Ishikawa (cell line): ENCODE results near the gene CCT4.

Experiments used
- CEBPB ChIP-seq: IDR thresholded peaks from 2 replicates; pipeline ENCODE4 v1.6.1; 2012
- CREB1 ChIP-seq: IDR thresholded peaks from 2 replicates; pipeline ENCODE4 v1.6.1; 2012; ENCODE audit warnings: low read depth
- EGR1 ChIP-seq: IDR thresholded peaks from 2 replicates; pipeline ENCODE4 v1.6.1; 2012
- FOXM1 ChIP-seq: IDR thresholded peaks from 2 replicates; pipeline ENCODE4 v1.6.1; 2012; ENCODE audit warnings: low read depth, borderline replicate concordance
- NFIC ChIP-seq: IDR thresholded peaks from 2 replicates; pipeline ENCODE4 v1.6.1; 2012
- RAD21 ChIP-seq: IDR thresholded peaks from 2 replicates; pipeline ENCODE4 v1.6.1; 2012; ENCODE audit warnings: low read depth
- TAF1 ChIP-seq: IDR thresholded peaks from 2 replicates; pipeline ENCODE4 v1.6.1; 2012; ENCODE audit warnings: low read depth, mild to moderate bottlenecking
- TCF12 ChIP-seq: IDR thresholded peaks from 2 replicates; pipeline ENCODE4 v1.6.1; 2012; ENCODE audit warnings: low read depth
- TEAD4 ChIP-seq: IDR thresholded peaks from 2 replicates; pipeline ENCODE4 v1.6.1; 2012
- YY1 ChIP-seq: IDR thresholded peaks from 2 replicates; pipeline ENCODE4 v1.6.1; 2012; ENCODE audit warnings: low read depth
- ZBTB7A ChIP-seq: IDR thresholded peaks from 2 replicates; pipeline ENCODE4 v1.6.1; 2012; ENCODE audit warnings: low read depth
- TF ChIP-seq, protein P1 (sequence below): IDR thresholded peaks from 2 replicates; pipeline ENCODE4 v1.6.1; 2012; ENCODE audit warnings: low read depth, mild to moderate bottlenecking
- TF ChIP-seq, protein P2 (sequence below): IDR thresholded peaks from 2 replicates; pipeline ENCODE4 v1.6.1; 2012
- TF ChIP-seq, protein P3 (sequence below): IDR thresholded peaks from 2 replicates; pipeline ENCODE4 v1.6.1; 2012

Gene CCT4

GRCh38 chr2:61885896-61886603 lies 2.4 kb downstream of the CCT4 start:
- TF ChIP-seq TCF12: no peak
- TF ChIP-seq ZBTB7A: no peak
- TF ChIP-seq EGR1: no peak

DNA sequence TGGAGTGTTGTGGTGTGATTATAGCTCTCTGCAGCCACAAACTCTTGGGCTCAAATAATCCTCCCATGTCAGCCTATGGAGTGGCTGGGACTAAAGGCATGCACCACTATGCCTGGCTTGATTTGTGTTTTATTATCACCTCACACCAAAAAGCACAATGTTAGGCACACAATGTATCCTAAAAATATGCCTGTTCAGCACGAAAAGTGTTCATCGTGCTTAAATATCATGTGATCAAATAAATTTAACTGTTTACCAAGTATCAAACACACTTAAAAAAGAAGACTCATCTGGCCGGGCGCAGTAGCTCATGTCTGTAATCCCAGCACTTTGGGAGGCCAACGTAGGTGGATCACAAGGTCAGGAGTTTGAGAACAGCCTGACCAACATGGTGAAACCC lies 5.6 kb downstream of the CCT4 start:
- TF ChIP-seq EGR1: no peak
- TF ChIP-seq, protein P1, sequence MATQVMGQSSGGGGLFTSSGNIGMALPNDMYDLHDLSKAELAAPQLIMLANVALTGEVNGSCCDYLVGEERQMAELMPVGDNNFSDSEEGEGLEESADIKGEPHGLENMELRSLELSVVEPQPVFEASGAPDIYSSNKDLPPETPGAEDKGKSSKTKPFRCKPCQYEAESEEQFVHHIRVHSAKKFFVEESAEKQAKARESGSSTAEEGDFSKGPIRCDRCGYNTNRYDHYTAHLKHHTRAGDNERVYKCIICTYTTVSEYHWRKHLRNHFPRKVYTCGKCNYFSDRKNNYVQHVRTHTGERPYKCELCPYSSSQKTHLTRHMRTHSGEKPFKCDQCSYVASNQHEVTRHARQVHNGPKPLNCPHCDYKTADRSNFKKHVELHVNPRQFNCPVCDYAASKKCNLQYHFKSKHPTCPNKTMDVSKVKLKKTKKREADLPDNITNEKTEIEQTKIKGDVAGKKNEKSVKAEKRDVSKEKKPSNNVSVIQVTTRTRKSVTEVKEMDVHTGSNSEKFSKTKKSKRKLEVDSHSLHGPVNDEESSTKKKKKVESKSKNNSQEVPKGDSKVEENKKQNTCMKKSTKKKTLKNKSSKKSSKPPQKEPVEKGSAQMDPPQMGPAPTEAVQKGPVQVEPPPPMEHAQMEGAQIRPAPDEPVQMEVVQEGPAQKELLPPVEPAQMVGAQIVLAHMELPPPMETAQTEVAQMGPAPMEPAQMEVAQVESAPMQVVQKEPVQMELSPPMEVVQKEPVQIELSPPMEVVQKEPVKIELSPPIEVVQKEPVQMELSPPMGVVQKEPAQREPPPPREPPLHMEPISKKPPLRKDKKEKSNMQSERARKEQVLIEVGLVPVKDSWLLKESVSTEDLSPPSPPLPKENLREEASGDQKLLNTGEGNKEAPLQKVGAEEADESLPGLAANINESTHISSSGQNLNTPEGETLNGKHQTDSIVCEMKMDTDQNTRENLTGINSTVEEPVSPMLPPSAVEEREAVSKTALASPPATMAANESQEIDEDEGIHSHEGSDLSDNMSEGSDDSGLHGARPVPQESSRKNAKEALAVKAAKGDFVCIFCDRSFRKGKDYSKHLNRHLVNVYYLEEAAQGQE: no peak
- no peak for TF ChIP-seq CREB1
- no peak for TF ChIP-seq TEAD4
- TF ChIP-seq, protein P2, sequence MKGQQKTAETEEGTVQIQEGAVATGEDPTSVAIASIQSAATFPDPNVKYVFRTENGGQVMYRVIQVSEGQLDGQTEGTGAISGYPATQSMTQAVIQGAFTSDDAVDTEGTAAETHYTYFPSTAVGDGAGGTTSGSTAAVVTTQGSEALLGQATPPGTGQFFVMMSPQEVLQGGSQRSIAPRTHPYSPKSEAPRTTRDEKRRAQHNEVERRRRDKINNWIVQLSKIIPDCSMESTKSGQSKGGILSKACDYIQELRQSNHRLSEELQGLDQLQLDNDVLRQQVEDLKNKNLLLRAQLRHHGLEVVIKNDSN: no peak
- TF ChIP-seq CEBPB: no peak
- TF ChIP-seq FOXM1: no peak
- TF ChIP-seq, protein P3, sequence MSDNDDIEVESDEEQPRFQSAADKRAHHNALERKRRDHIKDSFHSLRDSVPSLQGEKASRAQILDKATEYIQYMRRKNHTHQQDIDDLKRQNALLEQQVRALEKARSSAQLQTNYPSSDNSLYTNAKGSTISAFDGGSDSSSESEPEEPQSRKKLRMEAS: no peak
- TF ChIP-seq NFIC: no peak
- no peak for TF ChIP-seq ZBTB7A

DNA sequence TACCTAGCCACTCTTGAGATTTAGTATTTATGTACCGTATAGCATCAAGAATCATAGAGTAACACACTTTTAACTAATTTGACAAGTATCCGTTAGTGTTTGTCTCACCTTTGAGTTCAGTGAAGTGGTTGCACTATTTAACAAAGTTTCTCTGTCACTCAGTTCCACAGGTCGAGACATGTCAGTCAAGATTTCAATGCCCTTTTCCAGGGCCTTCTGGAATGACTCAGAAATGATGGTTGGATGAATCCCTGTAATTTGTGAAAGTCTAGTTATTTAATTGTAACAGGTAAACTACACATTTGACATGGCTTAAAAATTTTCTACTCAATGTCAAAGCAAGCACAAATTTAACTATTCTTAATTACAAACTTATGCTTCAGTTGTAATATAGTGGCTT lies 9.7 kb downstream of the CCT4 start:
- TF ChIP-seq FOXM1 (no peak), TEAD4 (no peak), YY1 (no peak), TAF1 (no peak), NFIC (no peak), CREB1 (no peak), TCF12 (no peak), RAD21 (no peak)
- TF ChIP-seq, protein P1: no peak

- TF ChIP-seq, protein P3: no peak
- TF ChIP-seq TCF12: no peak
- TF ChIP-seq, protein P2: no peak
- no peak for TF ChIP-seq TEAD4
- TF ChIP-seq EGR1: no peak
- no peak for TF ChIP-seq TAF1
- TF ChIP-seq ZBTB7A: no peak
- no peak for TF ChIP-seq NFIC
- TF ChIP-seq FOXM1: no peak
- TF ChIP-seq CEBPB: no peak
These were observed 10.7 kb downstream of the CCT4 start for GRCh38 chr2:61877571-61878245.

GRCh38 chr2:61876400-61876799 lies 12.1 kb downstream of the CCT4 start:
- TF ChIP-seq EGR1 (no peak), TAF1 (no peak), RAD21 (no peak), ZBTB7A (no peak), TCF12 (no peak), FOXM1 (no peak), CREB1 (no peak)
- TF ChIP-seq, protein P2: no peak

DNA sequence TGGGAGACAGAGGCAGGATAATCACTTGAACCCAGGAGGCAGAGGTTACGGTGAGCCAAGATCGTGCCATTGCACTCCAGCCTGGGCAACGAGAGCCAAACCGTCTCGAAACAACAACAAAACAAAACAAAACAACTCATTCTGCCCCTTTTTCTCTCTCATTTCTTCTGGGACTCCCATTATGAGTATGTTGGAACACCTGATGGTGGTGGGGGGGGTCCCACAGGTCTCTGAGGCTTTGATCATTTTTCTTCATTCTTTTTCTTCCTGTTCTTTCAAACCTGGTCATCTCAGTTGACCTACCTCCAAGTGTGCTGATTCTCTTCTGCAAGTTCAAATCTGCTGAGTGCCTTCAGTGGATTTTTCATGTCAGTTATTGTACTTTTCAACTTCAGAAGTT lies 26.4 kb downstream of the CCT4 start:
- TF ChIP-seq FOXM1 (no peak), TAF1 (no peak), TCF12 (no peak), CREB1 (no peak), CEBPB (no peak), RAD21 (no peak), EGR1 (no peak), TEAD4 (no peak)
- TF ChIP-seq, protein P3: no peak
- TF ChIP-seq, protein P2: no peak
- TF ChIP-seq, protein P1: no peak
